ENCODE measurements around the gene HBA1.
"Not testable (repeated sequence)": the region's sequence is repeated elsewhere in the genome, so short reads cannot be mapped to it uniquely, and the experiment has no call there.

Gene HBA1

GRCh38 chr16:146646-147045 is 29.8 kb upstream of the HBA1 start:
- Histone ChIP-seq H3K4me1 (ENCODE audit: control insufficient read depth, insufficient read depth, low read length) (peaks cover 13% of the 10 kb centered on the region), H3K36me3 (ENCODE audit: insufficient read depth, low read length) (no peaks in the 10 kb centered on the region), H3K4me2 (ENCODE audit: low read length) (no peak overlapping the region), H3K9ac (ENCODE audit: low read depth, low read length) (no peak overlapping the region), H3K4me3 (ENCODE audit: low read length) (no peak overlapping the region), H3K9me3 (replicated peaks; ENCODE audit: low read length) (no peaks in the 10 kb centered on the region), H3K27me3 (ENCODE audit: control insufficient read depth, insufficient read depth, low read length) (peaks cover 11% of the 10 kb centered on the region)

- Histone ChIP-seq H3K36me3 (ENCODE audit: insufficient read depth, low read length) (no peaks in the 10 kb centered on the region), H3K27me3 (ENCODE audit: control insufficient read depth, insufficient read depth, low read length) (peaks cover 11% of the 10 kb centered on the region), H3K4me3 (ENCODE audit: low read length) (no peak overlapping the region), H3K4me2 (ENCODE audit: low read length) (peak overlapping the region; percentile 48), H3K4me1 (ENCODE audit: control insufficient read depth, insufficient read depth, low read length) (peaks cover 13% of the 10 kb centered on the region), H3K9ac (ENCODE audit: low read depth, low read length) (no peak overlapping the region), H3K9me3 (replicated peaks; ENCODE audit: low read length) (no peaks in the 10 kb centered on the region)
These were observed 27.3 kb upstream of the HBA1 start for GRCh38 chr16:149024-149660.

- Histone ChIP-seq H3K36me3 (ENCODE audit: insufficient read depth, low read length) (no peaks in the 10 kb centered on the region), H3K27me3 (ENCODE audit: control insufficient read depth, insufficient read depth, low read length) (peaks cover 23% of the 10 kb centered on the region), H3K4me1 (ENCODE audit: control insufficient read depth, insufficient read depth, low read length) (peaks cover 21% of the 10 kb centered on the region), H3K9me3 (replicated peaks; ENCODE audit: low read length) (no peaks in the 10 kb centered on the region), H3K9ac (ENCODE audit: low read depth, low read length) (no peak within 1 kb of the TSS), H3K4me2 (ENCODE audit: low read length) (no peak within 1 kb of the TSS), H3K4me3 (ENCODE audit: low read length) (no peak within 1 kb of the TSS)
These were observed 24.0 kb upstream of the HBA1 start, which contains the start of gene HBZ for GRCh38 chr16:152141-153128. HBZ (plus strand) TSS chr16:152644; CDS start chr16:152910, 266 bp downstream.

- H3K27me3 ChIP-seq (ENCODE audit: control insufficient read depth, insufficient read depth, low read length): peaks cover 23% of the 10 kb centered on the region
- H3K4me2 ChIP-seq (ENCODE audit: low read length); H3K9me3 ChIP-seq (replicated peaks; ENCODE audit: low read length): not testable (repeated sequence)
These were observed 23.4 kb upstream of the HBA1 start for GRCh38 chr16:153129-153521.

GRCh38 chr16:153550-154216 is 22.8 kb upstream of the HBA1 start:
- H3K27me3 ChIP-seq (ENCODE audit: control insufficient read depth, insufficient read depth, low read length): peaks cover 24% of the 10 kb centered on the region
- not testable (repeated sequence) for H3K9me3 ChIP-seq (replicated peaks; ENCODE audit: low read length)

More at GRCh38 chr16:153129-153521, 23.4 kb upstream of the HBA1 start:
- H3K9ac ChIP-seq (ENCODE audit: low read depth, low read length); H3K4me3 ChIP-seq (ENCODE audit: low read length); H3K36me3 ChIP-seq (ENCODE audit: insufficient read depth, low read length): not testable (repeated sequence)
- H3K4me1 ChIP-seq (ENCODE audit: control insufficient read depth, insufficient read depth, low read length): peaks cover 21% of the 10 kb centered on the region

GRCh38 chr16:154217-155030 is 22.1 kb upstream of the HBA1 start:
- Histone ChIP-seq H3K36me3 (ENCODE audit: insufficient read depth, low read length) (no peaks in the 10 kb centered on the region), H3K27me3 (ENCODE audit: control insufficient read depth, insufficient read depth, low read length) (peaks cover 25% of the 10 kb centered on the region), H3K9ac (ENCODE audit: low read depth, low read length) (peak overlapping the region; percentile 31), H3K4me1 (ENCODE audit: control insufficient read depth, insufficient read depth, low read length) (peaks cover 11% of the 10 kb centered on the region), H3K4me3 (ENCODE audit: low read length) (peak overlapping the region; percentile 68), H3K9me3 (replicated peaks; ENCODE audit: low read length) (no peaks in the 10 kb centered on the region), H3K4me2 (ENCODE audit: low read length) (peak overlapping the region; percentile 90)

More at GRCh38 chr16:153550-154216, 22.8 kb upstream of the HBA1 start:
- not testable (repeated sequence) for H3K36me3 ChIP-seq (ENCODE audit: insufficient read depth, low read length); H3K4me2 ChIP-seq (ENCODE audit: low read length); H3K4me3 ChIP-seq (ENCODE audit: low read length); H3K9ac ChIP-seq (ENCODE audit: low read depth, low read length)
- H3K4me1 ChIP-seq (ENCODE audit: control insufficient read depth, insufficient read depth, low read length): peaks cover 18% of the 10 kb centered on the region

GRCh38 chr16:155031-155398 is 21.5 kb upstream of the HBA1 start:
- Histone ChIP-seq H3K4me1 (ENCODE audit: control insufficient read depth, insufficient read depth, low read length) (peaks cover 9% of the 10 kb centered on the region), H3K9ac (ENCODE audit: low read depth, low read length) (peak overlapping the region; percentile 31), H3K9me3 (replicated peaks; ENCODE audit: low read length) (no peaks in the 10 kb centered on the region), H3K27me3 (ENCODE audit: control insufficient read depth, insufficient read depth, low read length) (peaks cover 27% of the 10 kb centered on the region), H3K4me3 (ENCODE audit: low read length) (peak overlapping the region; percentile 68), H3K4me2 (ENCODE audit: low read length) (peak overlapping the region; percentile 90), H3K36me3 (ENCODE audit: insufficient read depth, low read length) (no peaks in the 10 kb centered on the region)

- Histone ChIP-seq H3K27me3 (ENCODE audit: control insufficient read depth, insufficient read depth, low read length) (peaks cover 25% of the 10 kb centered on the region), H3K4me2 (ENCODE audit: low read length) (no peak overlapping the region), H3K4me1 (ENCODE audit: control insufficient read depth, insufficient read depth, low read length) (peaks cover 8% of the 10 kb centered on the region), H3K36me3 (ENCODE audit: insufficient read depth, low read length) (no peaks in the 10 kb centered on the region), H3K4me3 (ENCODE audit: low read length) (no peak overlapping the region), H3K9me3 (replicated peaks; ENCODE audit: low read length) (no peaks in the 10 kb centered on the region), H3K9ac (ENCODE audit: low read depth, low read length) (no peak overlapping the region)
These were observed 17.2 kb upstream of the HBA1 start for GRCh38 chr16:159136-159849.

GRCh38 chr16:160242-160641 is 16.2 kb upstream of the HBA1 start:
- H3K4me3 ChIP-seq (ENCODE audit: low read length); H3K4me2 ChIP-seq (ENCODE audit: low read length); H3K4me1 ChIP-seq (ENCODE audit: control insufficient read depth, insufficient read depth, low read length); H3K9me3 ChIP-seq (replicated peaks; ENCODE audit: low read length); H3K36me3 ChIP-seq (ENCODE audit: insufficient read depth, low read length); H3K9ac ChIP-seq (ENCODE audit: low read depth, low read length): not testable (repeated sequence)
- H3K27me3 ChIP-seq (ENCODE audit: control insufficient read depth, insufficient read depth, low read length): peaks cover 23% of the 10 kb centered on the region

GRCh38 chr16:160691-161190 is 15.7 kb upstream of the HBA1 start:
- Histone ChIP-seq H3K27me3 (ENCODE audit: control insufficient read depth, insufficient read depth, low read length) (peaks cover 25% of the 10 kb centered on the region), H3K4me2 (ENCODE audit: low read length) (no peak overlapping the region), H3K4me3 (ENCODE audit: low read length) (no peak overlapping the region), H3K36me3 (ENCODE audit: insufficient read depth, low read length) (no peaks in the 10 kb centered on the region), H3K4me1 (ENCODE audit: control insufficient read depth, insufficient read depth, low read length) (peaks cover 3% of the 10 kb centered on the region), H3K9ac (ENCODE audit: low read depth, low read length) (no peak overlapping the region), H3K9me3 (replicated peaks; ENCODE audit: low read length) (no peaks in the 10 kb centered on the region)
